PC-3 (cell line): ENCODE measurements around the gene CCIN. TPM values are rescaled to one million over a fixed set of nuclear protein-coding genes. Genes with fewer than 3 reads are reported as not detected.

Experiments used
- ATAC-seq: fragments of 200-7000 bp; cut with Tn5 transposase; 2 replicates; pipeline ENCODE4 v1.9.1; 2020; ENCODE audit warnings: mild to moderate bottlenecking, moderate library complexity
- BruUV-seq: library from RNA; stranded (reverse); fragments of 400-500 nt; replicated peaks from 2 replicates; lab custom pipeline; 2021; lab: Mats Ljungman, UMichigan
- CTCF ChIA-PET: fragments of 300-600 bp; sonication (Branson Sonifier 250); formaldehyde crosslinking; loops from one replicate; lab custom pipeline; 2022; ENCODE audit warnings: antibody characterized with exemption; lab: Charles Lee
- POLR2A ChIA-PET: fragments of 300-600 bp; sonication (Branson Sonifier 250); formaldehyde crosslinking; loops from one replicate; lab custom pipeline; 2022; ENCODE audit warnings: antibody characterized with exemption; ENCODE audit not compliant: unreplicated experiment; lab: Charles Lee
- DNase-seq: peaks from one replicate; pipeline ENCODE4 v3.0.0-alpha.2; 2015
- H2AFZ ChIP-seq: fragments of 300-600 bp; sonication (generic); 2 replicates; pipeline ENCODE4 v1.6.0; 2016; ENCODE audit warnings: antibody characterized with exemption, low read length
- H3F3A ChIP-seq: fragments of 300-600 bp; sonication (generic); one replicate; pipeline ENCODE4 v1.6.0; 2017; ENCODE audit warnings: antibody characterized with exemption, low read length, control low read depth, mild to moderate bottlenecking; ENCODE audit not compliant: unreplicated experiment
- H3K27ac ChIP-seq: fragments of 300-600 bp; sonication (generic); 2 replicates; pipeline ENCODE4 v1.5.1; 2016; ENCODE audit warnings: mild to moderate bottlenecking, low read length
- H3K27me3 ChIP-seq: fragments of 300-600 bp; sonication (generic); 2 replicates; pipeline ENCODE4 v1.6.1; 2016; ENCODE audit warnings: low read length, mixed read lengths
- H3K36me3 ChIP-seq: fragments of 300-600 bp; sonication (generic); 2 replicates; pipeline ENCODE4 v1.6.1; 2016; ENCODE audit warnings: low read depth, mixed run types, low read length, mixed read lengths
- H3K4me1 ChIP-seq: fragments of 300-600 bp; sonication (generic); 2 replicates; pipeline ENCODE4 v1.5.1; 2016; ENCODE audit warnings: low read length; ENCODE audit not compliant: insufficient read depth
- H3K4me2 ChIP-seq: fragments of 300-600 bp; sonication (generic); 2 replicates; pipeline ENCODE4 v1.6.0; 2016; ENCODE audit warnings: low read length
- H3K4me3 ChIP-seq: fragments of 300-600 bp; sonication (generic); 2 replicates; pipeline ENCODE4 v1.5.1; 2016; ENCODE audit warnings: mild to moderate bottlenecking, low read length, mixed read lengths
- H3K79me2 ChIP-seq: fragments of 300-600 bp; sonication (generic); 2 replicates; pipeline ENCODE4 v1.6.1; 2017; ENCODE audit warnings: low read length, mixed read lengths
- H3K9ac ChIP-seq: fragments of 300-600 bp; sonication (generic); 2 replicates; pipeline ENCODE4 v1.6.0; 2016; ENCODE audit warnings: mild to moderate bottlenecking, low read length
- H3K9me2 ChIP-seq: fragments of 300-600 bp; sonication (generic); replicated peaks from 2 replicates; pipeline ENCODE4 v1.6.1; 2016; ENCODE audit warnings: mixed run types, low read length, mixed read lengths
- H3K9me3 ChIP-seq: fragments of 300-600 bp; sonication (generic); 2 replicates; pipeline ENCODE4 v1.6.1; 2016; ENCODE audit warnings: low read length, mixed read lengths
- H4K20me1 ChIP-seq: fragments of 300-600 bp; sonication (generic); 2 replicates; pipeline ENCODE4 v1.6.1; 2016; ENCODE audit warnings: low read length, mixed read lengths
- CTCF ChIP-seq: fragments of 300-600 bp; sonication (generic); conservative IDR thresholded peaks from 2 replicates; pipeline ENCODE4 v1.5.1; 2017; ENCODE audit warnings: antibody characterized with exemption, low read depth, mild to moderate bottlenecking, low read length
- EZH2 ChIP-seq: fragments of 300-600 bp; sonication (generic); IDR thresholded peaks from one replicate; pipeline ENCODE4 v1.6.1; 2017; ENCODE audit warnings: antibody characterized with exemption, mild to moderate bottlenecking, low read length; ENCODE audit not compliant: unreplicated experiment
- EZH2phosphoT487 ChIP-seq: fragments of 300-600 bp; sonication (generic); IDR thresholded peaks from 2 replicates; pipeline ENCODE4 v1.6.1; 2018; ENCODE audit warnings: mild to moderate bottlenecking, antibody characterized with exemption, low read length, borderline replicate concordance
- intact Hi-C: fragments of 100-400 bp; cut with micrococcal nuclease; formaldehyde crosslinking; loops from 2 replicates; pipeline ENCODE4 v1.9.0; 2023
- total RNA-seq: library from RNA; depleted of rRNA; stranded (reverse); fragments of >200 nt; gene quantifications from 2 replicates; pipeline ENCODE4 v1.2.3, GENCODE V29; 2014

Gene CCIN
- total RNA-seq, 1 experiment from 2014 or later = 0.22 TPM

GRCh38 chr9:36147441-36148175, 21.6 kb upstream of the CCIN start:
- DNase-seq = no peak
- H3K9me3 ChIP-seq = no peaks in the 10 kb centered on the region
- POLR2A ChIA-PET = no interaction called here
- H4K20me1 ChIP-seq = no peaks in the 10 kb centered on the region
- no peak overlapping the region for H3K4me2 ChIP-seq
- no peak overlapping the region for H3K9ac ChIP-seq
- no peaks in the 10 kb centered on the region for H3K9me2 ChIP-seq
- no peaks in the 10 kb centered on the region for H3K79me2 ChIP-seq
- no peaks in the 10 kb centered on the region for H3K27me3 ChIP-seq
- no peaks in the 10 kb centered on the region for H3F3A ChIP-seq
- no peak for ATAC-seq
- intact Hi-C loops = no loop called here
- H3K4me3 ChIP-seq = no peak overlapping the region
- no peak overlapping the region for H2AFZ ChIP-seq
- CTCF ChIA-PET = no interaction called here
- BruUV-seq = no TSS peak
- H3K27ac ChIP-seq = no peak overlapping the region
- TF ChIP-seq EZH2phosphoT487 (no peak), CTCF (no peak), EZH2 (no peak)
- no peaks in the 10 kb centered on the region for H3K36me3 ChIP-seq
- peaks cover 18% of the 10 kb centered on the region for H3K4me1 ChIP-seq

- Histone ChIP-seq H3K27ac (peak overlapping the region; percentile 44), H2AFZ (0 out of 2 replicates have a peak overlapping the region, but pooled peaks have one; percentile 34), H3K4me2 (peak overlapping the region; percentile 54), H3K9me3 (no peaks in the 10 kb centered on the region), H4K20me1 (no peaks in the 10 kb centered on the region), H3K27me3 (no peaks in the 10 kb centered on the region), H3K4me3 (no peak overlapping the region), H3F3A (no peaks in the 10 kb centered on the region), H3K4me1 (peaks cover 18% of the 10 kb centered on the region), H3K36me3 (no peaks in the 10 kb centered on the region), H3K79me2 (no peaks in the 10 kb centered on the region), H3K9me2 (no peaks in the 10 kb centered on the region), H3K9ac (peak overlapping the region; percentile 12)
- TF ChIP-seq EZH2phosphoT487 (no peak), CTCF (no peak), EZH2 (no peak)
- no TSS peak for BruUV-seq
- intact Hi-C loops = no loop called here
- CTCF ChIA-PET = interaction anchor here (0.6 to 0.7 kb wide), 3 partner anchors 17 to 158 kb away, joined by 3 to 4 read pairs (median 3); no protein-coding TSS in a partner anchor
- ATAC-seq (peak; percentile 81), DNase-seq (peak; percentile 92)
- POLR2A ChIA-PET = interaction anchor here (0.6 kb wide), 1 partner anchor 414 kb away, joined by 8 read pairs; no protein-coding TSS in a partner anchor
These were observed 20.7 kb upstream of the CCIN start for GRCh38 chr9:36148311-36149051.
